Endodermal cell (in vitro differentiated cells): ENCODE measurements around the gene CSF3R. TPM values are rescaled to one million over a fixed set of nuclear protein-coding genes. Genes with fewer than 3 reads are reported as not detected.

Source experiments
- DNase-seq: peaks from one replicate; pipeline ENCODE4 v3.0.0-alpha.2; 2017
- H3K27ac ChIP-seq: 2 replicates; pipeline ENCODE4 v1.5.1; 2013; ENCODE audit warnings: mild to moderate bottlenecking, low read depth, low read length, moderate library complexity
- H3K27me3 ChIP-seq: 2 replicates; pipeline ENCODE4 v1.6.1; 2013; ENCODE audit warnings: mild to moderate bottlenecking, low read length, moderate library complexity; ENCODE audit not compliant: insufficient read depth, control insufficient read depth, poor library complexity, severe bottlenecking
- H3K36me3 ChIP-seq: 2 replicates; pipeline ENCODE4 v1.7.0; 2013; ENCODE audit warnings: mild to moderate bottlenecking, low read length, moderate library complexity; ENCODE audit not compliant: control insufficient read depth, insufficient read depth
- H3K4me1 ChIP-seq: one replicate; pipeline ENCODE4 v1.7.0; 2013; ENCODE audit warnings: low read length; ENCODE audit not compliant: control insufficient read depth, insufficient read depth
- H3K4me3 ChIP-seq: 2 replicates; pipeline ENCODE4 v1.5.1; 2013; ENCODE audit warnings: mild to moderate bottlenecking, low read length, moderate library complexity
- H3K9ac ChIP-seq: 2 replicates; pipeline ENCODE4 v1.6.1; 2013; ENCODE audit warnings: mild to moderate bottlenecking, low read length, moderate library complexity; ENCODE audit not compliant: poor library complexity, severe bottlenecking; ENCODE audit errors: extremely low read depth
- H3K9me3 ChIP-seq: 2 replicates; pipeline ENCODE4 v1.6.1; 2013; ENCODE audit warnings: mild to moderate bottlenecking, low read length, moderate library complexity; ENCODE audit not compliant: control insufficient read depth
- H3K27ac Mint-ChIP-seq: 2 replicates; pipeline ENCODE4 v1.8.0; 2020; ENCODE audit warnings: mixed read lengths
- H3K27me3 Mint-ChIP-seq: 2 replicates; pipeline ENCODE4 v1.8.0; 2021; ENCODE audit warnings: mild to moderate bottlenecking, mixed read lengths; ENCODE audit not compliant: insufficient read depth
- H3K36me3 Mint-ChIP-seq: 2 replicates; pipeline ENCODE4 v1.8.0; 2020; ENCODE audit warnings: low read depth, mixed read lengths
- H3K4me1 Mint-ChIP-seq: 2 replicates; pipeline ENCODE4 v1.8.0; 2020; ENCODE audit warnings: mixed read lengths
- H3K4me3 Mint-ChIP-seq: 2 replicates; pipeline ENCODE4 v1.8.0; 2020; ENCODE audit warnings: mild to moderate bottlenecking, moderate library complexity, mixed read lengths
- H3K9me3 Mint-ChIP-seq: 2 replicates; pipeline ENCODE4 v1.8.0; 2020; ENCODE audit warnings: mild to moderate bottlenecking, mixed read lengths
- CTCF ChIP-seq: fragments of 200-600 bp; sonication (generic); conservative IDR thresholded peaks from 2 replicates; pipeline ENCODE4 v1.5.0; 2021; ENCODE audit warnings: antibody characterized with exemption, mild to moderate bottlenecking
- WGBS, 2 experiments: methylation state at CpG; one replicate each; pipeline versions ENCODE4 v1.1.5 to v1.1.7; 2013; ENCODE audit warnings: missing lambda C conversion rate in 2 of 2, mixed read lengths in 1 of 2; ENCODE audit not compliant: insufficient coverage in 1 of 2, insufficient read length in 1 of 2; 5-methylcytosine and 5-hydroxymethylcytosine counted together
- total RNA-seq, 2 donors: library from RNA; stranded (reverse); fragmentation: NEBNext Ultra II Directional in 1 of 2; extraction: Animal tissue kit (Norgen Biotek cat#: 25700) in 1 of 2; gene quantifications; 2 replicates in 1 of 2; 3 replicates in 1 of 2; pipeline ENCODE4 v1.2.1, GENCODE V29; 2021

Gene CSF3R
- total RNA-seq, 2 donors from 2014 or later = 1.5 TPM

GRCh38 chr1:36421649-36422048 is 61.1 kb downstream of the CSF3R start:
- no peak overlapping the region for H3K27ac ChIP-seq
- Mint-ChIP-seq H3K4me1 (peaks cover 2% of the 10 kb centered on the region), H3K9me3 (no peaks in the 10 kb centered on the region), H3K27me3 (no peaks in the 10 kb centered on the region), H3K36me3 (peaks cover 4% of the 10 kb centered on the region), H3K4me3 (no peak overlapping the region), H3K27ac (no peak overlapping the region)
- H3K9me3 ChIP-seq = no peaks in the 10 kb centered on the region
- no peak for DNase-seq
- no peak for TF ChIP-seq CTCF
- H3K4me1 ChIP-seq = no peaks in the 10 kb centered on the region
- H3K27me3 ChIP-seq = no peaks in the 10 kb centered on the region
- H3K4me3 ChIP-seq = no peak overlapping the region
- no peak overlapping the region for H3K9ac ChIP-seq
- WGBS, 2 experiments = 90 to 95% methylated on average over 6 to 7 of the region's 7 CpGs
- no peaks in the 10 kb centered on the region for H3K36me3 ChIP-seq

GRCh38 chr1:36420836-36421317 is 61.8 kb downstream of the CSF3R start:
- no peak overlapping the region for H3K9ac ChIP-seq
- Mint-ChIP-seq H3K36me3 (peaks cover 4% of the 10 kb centered on the region), H3K27me3 (no peaks in the 10 kb centered on the region), H3K4me3 (no peak overlapping the region), H3K27ac (no peak overlapping the region), H3K9me3 (no peaks in the 10 kb centered on the region), H3K4me1 (peaks cover 2% of the 10 kb centered on the region)
- no peaks in the 10 kb centered on the region for H3K4me1 ChIP-seq
- peak; percentile 96 for TF ChIP-seq CTCF
- H3K36me3 ChIP-seq = no peaks in the 10 kb centered on the region
- 26 to 28% methylated on average over 13 of the region's 13 CpGs for WGBS, 2 experiments
- H3K27ac ChIP-seq = no peak overlapping the region
- peak; percentile 98 for DNase-seq
- H3K27me3 ChIP-seq = no peaks in the 10 kb centered on the region
- H3K9me3 ChIP-seq = no peaks in the 10 kb centered on the region
- no peak overlapping the region for H3K4me3 ChIP-seq

GRCh38 chr1:36420409-36420808 is 62.3 kb downstream of the CSF3R start:
- no peak overlapping the region for H3K9ac ChIP-seq
- H3K36me3 ChIP-seq = no peaks in the 10 kb centered on the region
- H3K9me3 ChIP-seq = no peaks in the 10 kb centered on the region
- Mint-ChIP-seq H3K4me3 (no peak overlapping the region), H3K4me1 (peaks cover 2% of the 10 kb centered on the region), H3K27ac (no peak overlapping the region), H3K9me3 (no peaks in the 10 kb centered on the region), H3K27me3 (no peaks in the 10 kb centered on the region), H3K36me3 (peaks cover 4% of the 10 kb centered on the region)
- TF ChIP-seq CTCF = no peak
- no peak overlapping the region for H3K4me3 ChIP-seq
- no peaks in the 10 kb centered on the region for H3K27me3 ChIP-seq
- no peak overlapping the region for H3K27ac ChIP-seq
- DNase-seq = no peak
- 0 to 76% methylated on average over 1 to 5 of the region's 5 CpGs for WGBS, 2 experiments
- H3K4me1 ChIP-seq = no peaks in the 10 kb centered on the region
